Thyroid gland (tissue), 4 donors: Measurements from ENCODE around the gene RAB40C.

Experiments used
- POLR2A ChIP-seq, 2 donors: fragments of 450-650 bp; IDR thresholded peaks; one replicate each; pipeline ENCODE4 v1.6.1; 2017; ENCODE audit warnings: antibody characterized with exemption in 2 of 2, mild to moderate bottlenecking in 2 of 2, moderate library complexity in 1 of 2
- TF ChIP-seq, protein P1 (sequence below), 6 experiments: fragments of 200-600 bp in 3 of 6; fragments of 450-650 bp in 3 of 6; sonication (generic) in 3 of 6; IDR thresholded peaks; one replicate each; pipeline ENCODE4 v1.5.1; 2016 to 2019; ENCODE audit warnings: antibody characterized with exemption in 6 of 6, mild to moderate bottlenecking in 2 of 6, inconsistent platforms in 1 of 6, moderate library complexity in 1 of 6

DNA sequence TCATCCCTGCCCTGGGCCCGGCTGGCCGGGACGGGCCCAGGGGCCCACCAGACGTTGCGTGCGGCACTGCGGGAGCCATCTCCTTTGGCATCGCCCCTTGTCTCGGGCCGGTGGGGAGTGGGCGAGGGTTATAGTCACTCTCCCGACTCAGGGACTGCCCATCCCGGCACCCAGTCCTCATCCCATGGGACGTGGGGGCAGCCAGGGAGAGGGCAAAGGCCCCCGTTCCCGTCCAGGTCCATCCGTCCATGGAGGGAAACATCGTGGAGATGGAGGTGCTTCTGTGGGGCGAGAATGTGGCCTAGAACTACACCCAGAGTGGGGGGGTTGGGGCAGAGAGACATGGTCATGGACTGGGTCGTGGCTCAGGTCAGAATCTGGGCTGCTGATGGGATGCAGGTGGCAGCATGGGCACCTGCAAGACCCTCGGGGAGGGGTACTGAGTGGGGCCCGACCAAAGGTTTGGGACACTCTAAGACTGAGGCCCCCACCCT, 56.9 kb downstream of the RAB40C start:
- TF ChIP-seq, protein P1, sequence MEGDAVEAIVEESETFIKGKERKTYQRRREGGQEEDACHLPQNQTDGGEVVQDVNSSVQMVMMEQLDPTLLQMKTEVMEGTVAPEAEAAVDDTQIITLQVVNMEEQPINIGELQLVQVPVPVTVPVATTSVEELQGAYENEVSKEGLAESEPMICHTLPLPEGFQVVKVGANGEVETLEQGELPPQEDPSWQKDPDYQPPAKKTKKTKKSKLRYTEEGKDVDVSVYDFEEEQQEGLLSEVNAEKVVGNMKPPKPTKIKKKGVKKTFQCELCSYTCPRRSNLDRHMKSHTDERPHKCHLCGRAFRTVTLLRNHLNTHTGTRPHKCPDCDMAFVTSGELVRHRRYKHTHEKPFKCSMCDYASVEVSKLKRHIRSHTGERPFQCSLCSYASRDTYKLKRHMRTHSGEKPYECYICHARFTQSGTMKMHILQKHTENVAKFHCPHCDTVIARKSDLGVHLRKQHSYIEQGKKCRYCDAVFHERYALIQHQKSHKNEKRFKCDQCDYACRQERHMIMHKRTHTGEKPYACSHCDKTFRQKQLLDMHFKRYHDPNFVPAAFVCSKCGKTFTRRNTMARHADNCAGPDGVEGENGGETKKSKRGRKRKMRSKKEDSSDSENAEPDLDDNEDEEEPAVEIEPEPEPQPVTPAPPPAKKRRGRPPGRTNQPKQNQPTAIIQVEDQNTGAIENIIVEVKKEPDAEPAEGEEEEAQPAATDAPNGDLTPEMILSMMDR (IDR thresholded peaks at IDR 0.05), result no peak
- TF ChIP-seq POLR2A (IDR thresholded peaks at IDR 0.05), result no peak
